PC-3 (cell line): ENCODE measurements around the gene DIS3L2. TPM values are rescaled to one million over a fixed set of nuclear protein-coding genes. Genes with fewer than 3 reads are reported as not detected.

Experiments used
- ATAC-seq: fragments of 200-7000 bp; cut with Tn5 transposase; 2 replicates; pipeline ENCODE4 v1.9.1; 2020; ENCODE audit warnings: mild to moderate bottlenecking, moderate library complexity
- BruUV-seq: library from RNA; stranded (reverse); fragments of 400-500 nt; replicated peaks from 2 replicates; lab custom pipeline; 2021; lab: Mats Ljungman, UMichigan
- CTCF ChIA-PET: fragments of 300-600 bp; sonication (Branson Sonifier 250); formaldehyde crosslinking; loops from one replicate; lab custom pipeline; 2022; ENCODE audit warnings: antibody characterized with exemption; lab: Charles Lee
- POLR2A ChIA-PET: fragments of 300-600 bp; sonication (Branson Sonifier 250); formaldehyde crosslinking; loops from one replicate; lab custom pipeline; 2022; ENCODE audit warnings: antibody characterized with exemption; ENCODE audit not compliant: unreplicated experiment; lab: Charles Lee
- DNase-seq: peaks from one replicate; pipeline ENCODE4 v3.0.0-alpha.2; 2015
- H2AFZ ChIP-seq: fragments of 300-600 bp; sonication (generic); 2 replicates; pipeline ENCODE4 v1.6.0; 2016; ENCODE audit warnings: antibody characterized with exemption, low read length
- H3F3A ChIP-seq: fragments of 300-600 bp; sonication (generic); one replicate; pipeline ENCODE4 v1.6.0; 2017; ENCODE audit warnings: antibody characterized with exemption, low read length, control low read depth, mild to moderate bottlenecking; ENCODE audit not compliant: unreplicated experiment
- H3K27ac ChIP-seq: fragments of 300-600 bp; sonication (generic); 2 replicates; pipeline ENCODE4 v1.5.1; 2016; ENCODE audit warnings: mild to moderate bottlenecking, low read length
- H3K27me3 ChIP-seq: fragments of 300-600 bp; sonication (generic); 2 replicates; pipeline ENCODE4 v1.6.1; 2016; ENCODE audit warnings: low read length, mixed read lengths
- H3K36me3 ChIP-seq: fragments of 300-600 bp; sonication (generic); 2 replicates; pipeline ENCODE4 v1.6.1; 2016; ENCODE audit warnings: low read depth, mixed run types, low read length, mixed read lengths
- H3K4me1 ChIP-seq: fragments of 300-600 bp; sonication (generic); 2 replicates; pipeline ENCODE4 v1.5.1; 2016; ENCODE audit warnings: low read length; ENCODE audit not compliant: insufficient read depth
- H3K4me2 ChIP-seq: fragments of 300-600 bp; sonication (generic); 2 replicates; pipeline ENCODE4 v1.6.0; 2016; ENCODE audit warnings: low read length
- H3K4me3 ChIP-seq: fragments of 300-600 bp; sonication (generic); 2 replicates; pipeline ENCODE4 v1.5.1; 2016; ENCODE audit warnings: mild to moderate bottlenecking, low read length, mixed read lengths
- H3K79me2 ChIP-seq: fragments of 300-600 bp; sonication (generic); 2 replicates; pipeline ENCODE4 v1.6.1; 2017; ENCODE audit warnings: low read length, mixed read lengths
- H3K9ac ChIP-seq: fragments of 300-600 bp; sonication (generic); 2 replicates; pipeline ENCODE4 v1.6.0; 2016; ENCODE audit warnings: mild to moderate bottlenecking, low read length
- H3K9me2 ChIP-seq: fragments of 300-600 bp; sonication (generic); replicated peaks from 2 replicates; pipeline ENCODE4 v1.6.1; 2016; ENCODE audit warnings: mixed run types, low read length, mixed read lengths
- H3K9me3 ChIP-seq: fragments of 300-600 bp; sonication (generic); 2 replicates; pipeline ENCODE4 v1.6.1; 2016; ENCODE audit warnings: low read length, mixed read lengths
- H4K20me1 ChIP-seq: fragments of 300-600 bp; sonication (generic); 2 replicates; pipeline ENCODE4 v1.6.1; 2016; ENCODE audit warnings: low read length, mixed read lengths
- EZH2 ChIP-seq: fragments of 300-600 bp; sonication (generic); IDR thresholded peaks from one replicate; pipeline ENCODE4 v1.6.1; 2017; ENCODE audit warnings: antibody characterized with exemption, mild to moderate bottlenecking, low read length; ENCODE audit not compliant: unreplicated experiment
- EZH2phosphoT487 ChIP-seq: fragments of 300-600 bp; sonication (generic); IDR thresholded peaks from 2 replicates; pipeline ENCODE4 v1.6.1; 2018; ENCODE audit warnings: mild to moderate bottlenecking, antibody characterized with exemption, low read length, borderline replicate concordance
- intact Hi-C: fragments of 100-400 bp; cut with micrococcal nuclease; formaldehyde crosslinking; loops from 2 replicates; pipeline ENCODE4 v1.9.0; 2023
- total RNA-seq: library from RNA; depleted of rRNA; stranded (reverse); fragments of >200 nt; gene quantifications from 2 replicates; pipeline ENCODE4 v1.2.3, GENCODE V29; 2014
- TF ChIP-seq, protein P1 (sequence below): fragments of 300-600 bp; sonication (generic); conservative IDR thresholded peaks from 2 replicates; pipeline ENCODE4 v1.5.1; 2017; ENCODE audit warnings: antibody characterized with exemption, low read depth, mild to moderate bottlenecking, low read length

The DIS3L2 gene
- total RNA-seq, 1 experiment from 2014 or later = 22.8 TPM

DNA sequence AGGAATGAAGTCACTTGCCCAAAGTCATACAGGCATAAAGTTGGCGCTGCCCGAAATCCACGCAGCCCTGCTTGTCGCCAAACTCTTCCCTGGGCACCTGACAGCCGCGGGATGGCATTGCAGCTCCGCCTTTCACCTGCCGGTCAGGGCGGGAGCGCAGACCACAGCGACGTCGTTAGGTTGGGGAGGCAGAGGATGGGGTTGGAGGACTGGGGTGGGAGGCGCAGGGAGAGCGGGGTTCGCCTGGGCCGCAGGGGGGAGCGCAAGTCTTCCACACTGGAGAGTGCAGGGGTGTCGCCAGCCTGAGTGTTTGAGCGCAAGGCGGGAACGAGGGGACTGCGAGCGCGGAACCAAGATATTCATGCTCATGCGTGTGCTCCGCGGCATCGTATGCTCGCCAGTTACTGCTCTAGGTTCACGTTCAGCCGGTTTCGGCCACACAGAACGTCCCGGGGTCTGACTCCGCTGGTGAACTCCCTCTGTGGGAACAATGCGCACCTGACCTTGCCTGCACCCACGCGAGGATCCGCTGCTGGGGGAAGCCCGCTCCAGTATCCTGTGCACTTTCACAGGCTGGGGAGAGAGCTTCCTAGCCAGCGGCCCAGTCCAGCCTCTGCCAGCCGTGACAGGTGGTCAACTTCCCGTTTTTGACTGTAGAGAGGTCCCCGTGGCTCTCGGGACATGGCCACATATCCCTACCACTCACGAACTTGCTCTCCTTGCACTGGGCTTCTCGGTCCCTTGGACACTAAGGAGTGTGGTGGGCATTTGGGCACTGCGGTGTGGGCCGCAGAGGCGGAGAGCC, 34.5 kb upstream of the DIS3L2 start:
- no TSS peak for BruUV-seq
- Histone ChIP-seq H3K36me3 (no peaks in the 10 kb centered on the region), H3F3A (no peaks in the 10 kb centered on the region), H3K79me2 (no peaks in the 10 kb centered on the region), H3K9me2 (no peaks in the 10 kb centered on the region), H2AFZ (peak overlapping the region; percentile 67), H3K27me3 (peaks cover 25% of the 10 kb centered on the region), H3K4me1 (0 out of 2 replicates have a peak, but pooled peaks cover 8% of the 10 kb centered on the region), H3K9me3 (no peaks in the 10 kb centered on the region), H3K27ac (no peak overlapping the region), H3K4me3 (peak overlapping the region; percentile 63), H3K4me2 (peak overlapping the region; percentile 86), H3K9ac (no peak overlapping the region), H4K20me1 (no peaks in the 10 kb centered on the region)
- peak; percentile 4; the same call in 1 of the 2 replicates for ATAC-seq
- ChIA-PET CTCF (no interaction called here), POLR2A (no interaction called here)
- intact Hi-C loops = no loop called here
- DNase-seq = peak; percentile 14
- TF ChIP-seq EZH2 (no peak), EZH2phosphoT487 (no peak)
- TF ChIP-seq, protein P1, sequence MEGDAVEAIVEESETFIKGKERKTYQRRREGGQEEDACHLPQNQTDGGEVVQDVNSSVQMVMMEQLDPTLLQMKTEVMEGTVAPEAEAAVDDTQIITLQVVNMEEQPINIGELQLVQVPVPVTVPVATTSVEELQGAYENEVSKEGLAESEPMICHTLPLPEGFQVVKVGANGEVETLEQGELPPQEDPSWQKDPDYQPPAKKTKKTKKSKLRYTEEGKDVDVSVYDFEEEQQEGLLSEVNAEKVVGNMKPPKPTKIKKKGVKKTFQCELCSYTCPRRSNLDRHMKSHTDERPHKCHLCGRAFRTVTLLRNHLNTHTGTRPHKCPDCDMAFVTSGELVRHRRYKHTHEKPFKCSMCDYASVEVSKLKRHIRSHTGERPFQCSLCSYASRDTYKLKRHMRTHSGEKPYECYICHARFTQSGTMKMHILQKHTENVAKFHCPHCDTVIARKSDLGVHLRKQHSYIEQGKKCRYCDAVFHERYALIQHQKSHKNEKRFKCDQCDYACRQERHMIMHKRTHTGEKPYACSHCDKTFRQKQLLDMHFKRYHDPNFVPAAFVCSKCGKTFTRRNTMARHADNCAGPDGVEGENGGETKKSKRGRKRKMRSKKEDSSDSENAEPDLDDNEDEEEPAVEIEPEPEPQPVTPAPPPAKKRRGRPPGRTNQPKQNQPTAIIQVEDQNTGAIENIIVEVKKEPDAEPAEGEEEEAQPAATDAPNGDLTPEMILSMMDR = no peak

DNA sequence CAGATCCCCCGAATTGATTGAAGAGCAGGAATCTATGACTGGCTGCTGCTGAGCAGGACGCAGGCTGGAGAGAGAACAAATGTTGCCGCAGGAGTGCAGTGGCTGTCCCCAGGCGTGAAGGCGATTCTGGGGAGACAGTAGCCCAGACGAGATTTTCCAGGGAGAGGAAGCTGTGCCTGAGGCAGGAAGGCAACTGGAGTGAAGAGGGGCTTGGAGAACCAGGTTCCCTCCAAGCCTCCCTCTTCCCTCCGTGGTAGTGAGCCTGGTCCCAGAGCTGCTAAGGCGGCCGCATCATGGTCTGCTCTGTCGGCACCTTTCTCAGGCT, 34.0 kb upstream of the DIS3L2 start:
- Histone ChIP-seq H3K27ac (no peak overlapping the region), H3K4me1 (0 out of 2 replicates have a peak, but pooled peaks cover 8% of the 10 kb centered on the region), H3K4me3 (no peak overlapping the region), H2AFZ (no peak overlapping the region), H3K4me2 (no peak overlapping the region), H3K9ac (no peak overlapping the region), H3K9me2 (no peaks in the 10 kb centered on the region), H3K27me3 (peaks cover 25% of the 10 kb centered on the region), H3K79me2 (no peaks in the 10 kb centered on the region), H3K9me3 (no peaks in the 10 kb centered on the region), H3F3A (no peaks in the 10 kb centered on the region), H4K20me1 (no peaks in the 10 kb centered on the region), H3K36me3 (no peaks in the 10 kb centered on the region)
- no peak for DNase-seq
- TF ChIP-seq, protein P1 = no peak
- TF ChIP-seq EZH2phosphoT487 (no peak), EZH2 (no peak)
- POLR2A ChIA-PET = no interaction called here
- CTCF ChIA-PET = no interaction called here
- intact Hi-C loops = no loop called here
- no peak for ATAC-seq
- BruUV-seq = no TSS peak

DNA sequence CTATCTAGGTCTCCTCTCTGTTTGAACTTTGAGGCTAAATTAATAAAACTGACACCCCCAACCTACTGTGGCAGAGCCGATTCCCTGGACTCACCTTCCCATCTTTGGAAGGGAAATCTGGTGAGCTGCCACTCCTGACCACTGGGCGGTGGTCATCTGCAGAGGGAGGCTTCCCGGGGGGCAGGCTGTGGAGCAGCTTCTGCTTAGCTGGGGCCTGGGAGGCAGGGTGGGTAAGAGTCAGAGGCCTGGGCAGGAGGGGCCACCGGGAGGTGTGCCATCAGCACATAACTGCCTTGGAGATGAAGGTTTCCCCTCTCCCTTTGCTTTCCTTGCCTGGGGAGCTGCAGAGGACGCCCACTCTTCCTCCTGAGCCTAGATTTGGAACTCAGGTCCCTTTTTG, 33.0 kb upstream of the DIS3L2 start:
- H3K4me2 ChIP-seq = no peak overlapping the region
- 0 out of 2 replicates have a peak, but pooled peaks cover 8% of the 10 kb centered on the region for H3K4me1 ChIP-seq
- DNase-seq (no peak), ATAC-seq (no peak)
- intact Hi-C loops = no loop called here
- ChIA-PET POLR2A (no interaction called here), CTCF (interaction anchor here (0.6 kb wide), 1 partner anchor 398 kb away, joined by 3 read pairs; no protein-coding TSS in a partner anchor)
- no peak overlapping the region for H2AFZ ChIP-seq
- no peak overlapping the region for H3K27ac ChIP-seq
- no peaks in the 10 kb centered on the region for H3K36me3 ChIP-seq
- H3F3A ChIP-seq = no peaks in the 10 kb centered on the region
- BruUV-seq = no TSS peak
- no peak overlapping the region for H3K4me3 ChIP-seq
- H3K79me2 ChIP-seq = no peaks in the 10 kb centered on the region
- H3K9me2 ChIP-seq = no peaks in the 10 kb centered on the region
- TF ChIP-seq, protein P1 = peak; percentile 22; the same call in 1 of the 2 replicates
- no peak for TF ChIP-seq EZH2
- no peaks in the 10 kb centered on the region for H4K20me1 ChIP-seq
- peaks cover 25% of the 10 kb centered on the region for H3K27me3 ChIP-seq
- no peaks in the 10 kb centered on the region for H3K9me3 ChIP-seq
- no peak overlapping the region for H3K9ac ChIP-seq
